ENCODE measurements around the gene RNF11. TPM values are rescaled to one million over a fixed set of nuclear protein-coding genes. Genes with fewer than 3 reads are reported as not detected.
A peak's percentile ranks its signal among the peaks of the same experiment; 100 is the strongest.

The RNF11 gene
- polyA plus RNA-seq, 3 donors, result 25.3 to 30.4 (median 28.4) TPM

- intact Hi-C loops (cut with micrococcal nuclease), result no loop called here
- no peak overlapping the region for H3K4me3 ChIP-seq (replicated peaks in 1 of 3; ENCODE audit: low read depth in 2 of 3, low read length in 3 of 3)
- H3K27me3 ChIP-seq (ENCODE audit: control insufficient read depth in 2 of 2, insufficient read depth in 2 of 2, low read length in 2 of 2), result no peaks in the 10 kb centered on the region
- H3K4me2 ChIP-seq (replicated peaks; ENCODE audit: extremely low read depth, low read length, poor library complexity, severe bottlenecking), result no peak overlapping the region
- H2AFZ ChIP-seq (ENCODE audit: insufficient read depth, low read depth, low read length, poor library complexity, severe bottlenecking), result no peak overlapping the region
- DNase-seq, result no peak
- peaks cover 44 to 47% of the 10 kb centered on the region in 2 donors for H3K4me1 ChIP-seq (ENCODE audit: control insufficient read depth in 1 of 2, insufficient read depth in 2 of 2, low read length in 2 of 2)
- peaks cover 93% of the 10 kb centered on the region for H3K79me2 ChIP-seq (ENCODE audit: insufficient read depth, low read length)
- H4K20me1 ChIP-seq (ENCODE audit: insufficient read depth, low read length), result peaks cover 68% of the 10 kb centered on the region
- no peaks in the 10 kb centered on the region for H3K9me3 ChIP-seq (replicated peaks in 1 of 2; ENCODE audit: control insufficient read depth in 1 of 2, insufficient read depth in 1 of 2, low read length in 2 of 2)
- Mint-ChIP-seq H3K36me3 (peaks cover 6 to 7% of the 10 kb centered on the region in 2 donors), H3K4me1 (peaks cover 66% of the 10 kb centered on the region), H3K27ac (peak overlapping the region in 5 of 7 donors; percentile 11 to 70 (median 29)), H3K27me3 (ENCODE audit: low read depth in 3 of 3) (peaks cover 0 to 2% (median 0%) of the 10 kb centered on the region in 3 donors), H3K4me3 (no peak overlapping the region), H3K9me3 (no peaks in the 10 kb centered on the region)
- H3K27ac ChIP-seq (ENCODE audit: low read depth in 1 of 2, low read length in 2 of 2), result peak overlapping the region in 1 of 2 donors; percentile 56
- TF ChIP-seq CTCF (IDR thresholded peaks at IDR 0.05), result no peak
- H3K36me3 ChIP-seq (replicated peaks in 1 of 2; ENCODE audit: control insufficient read depth in 1 of 2, insufficient read depth in 2 of 2, low read length in 2 of 2), result no peaks in the 10 kb centered on the region
- no peak overlapping the region for H3K9ac ChIP-seq (ENCODE audit: insufficient read depth, low read length, poor library complexity, severe bottlenecking)
- 0% methylated on average over 1 of the region's 3 CpGs for WGBS (ENCODE audit: insufficient coverage)
Observed at GRCh38 chr1:51264451-51264850, 28.4 kb downstream of the RNF11 start.

- intact Hi-C loops (cut with micrococcal nuclease), result no loop called here
- H3K4me3 ChIP-seq (replicated peaks in 1 of 3; ENCODE audit: low read depth in 2 of 3, low read length in 3 of 3), result no peak overlapping the region
Observed at GRCh38 chr1:51265618-51266017, 29.5 kb downstream of the RNF11 start.

More at GRCh38 chr1:51265618-51266017, 29.5 kb downstream of the RNF11 start:
- H4K20me1 ChIP-seq (ENCODE audit: insufficient read depth, low read length), result peaks cover 56% of the 10 kb centered on the region
- H3K4me2 ChIP-seq (replicated peaks; ENCODE audit: extremely low read depth, low read length, poor library complexity, severe bottlenecking), result no peak overlapping the region
- Mint-ChIP-seq H3K4me1 (peaks cover 67% of the 10 kb centered on the region), H3K27ac (peak overlapping the region in 6 of 7 donors; percentile 18 to 78 (median 70)), H3K27me3 (ENCODE audit: low read depth in 3 of 3) (peaks cover 0 to 2% (median 0%) of the 10 kb centered on the region in 3 donors), H3K9me3 (no peaks in the 10 kb centered on the region), H3K36me3 (peaks cover 13 to 15% of the 10 kb centered on the region in 2 donors), H3K4me3 (no peak overlapping the region)
- peaks cover 93% of the 10 kb centered on the region for H3K79me2 ChIP-seq (ENCODE audit: insufficient read depth, low read length)
- peak overlapping the region; percentile 20 to 64 for H3K27ac ChIP-seq (ENCODE audit: low read depth in 1 of 2, low read length in 2 of 2)
- no peak overlapping the region for H2AFZ ChIP-seq (ENCODE audit: insufficient read depth, low read depth, low read length, poor library complexity, severe bottlenecking)
- TF ChIP-seq CTCF (IDR thresholded peaks at IDR 0.05), result no peak
- no peaks in the 10 kb centered on the region for H3K9me3 ChIP-seq (replicated peaks in 1 of 2; ENCODE audit: control insufficient read depth in 1 of 2, insufficient read depth in 1 of 2, low read length in 2 of 2)
- peak; percentile 10 to 36 (median 26) for DNase-seq
- no peak overlapping the region for H3K9ac ChIP-seq (ENCODE audit: insufficient read depth, low read length, poor library complexity, severe bottlenecking)
- peaks cover 44 to 47% of the 10 kb centered on the region in 2 donors for H3K4me1 ChIP-seq (ENCODE audit: control insufficient read depth in 1 of 2, insufficient read depth in 2 of 2, low read length in 2 of 2)
- 100% methylated on average over 1 of the region's 4 CpGs for WGBS (ENCODE audit: insufficient coverage)
- peaks cover 1 to 6% of the 10 kb centered on the region in 2 donors for H3K36me3 ChIP-seq (replicated peaks in 1 of 2; ENCODE audit: control insufficient read depth in 1 of 2, insufficient read depth in 2 of 2, low read length in 2 of 2)
- H3K27me3 ChIP-seq (ENCODE audit: control insufficient read depth in 2 of 2, insufficient read depth in 2 of 2, low read length in 2 of 2), result no peaks in the 10 kb centered on the region
